ENCODE measurements around the gene UTP4.

The UTP4 gene

GRCh38 chr16:69116256-69116875 is 16.1 kb upstream of the UTP4 start:
- no peak for DNase-seq (ENCODE audit: low spot score)
- Histone ChIP-seq H3K9ac (ENCODE audit: low read depth, low read length, poor library complexity) (no peak overlapping the region), H3K23ac (ENCODE audit: low read depth, low read length, poor library complexity) (no peak overlapping the region), H2BK120ac (ENCODE audit: low read depth, low read length) (no peak overlapping the region), H2AFZ (ENCODE audit: low read length) (no peak overlapping the region), H2BK5ac (ENCODE audit: low read length) (no peak overlapping the region), H4K8ac (ENCODE audit: low read depth, low read length) (no peak overlapping the region), H3K9me3 (replicated peaks in 1 of 2; ENCODE audit: control insufficient read depth in 2 of 2, insufficient read depth in 1 of 2, low read depth in 1 of 2, low read length in 2 of 2) (peaks cover 0 to 17% of the 10 kb centered on the region in 2 donors), H3K4me2 (ENCODE audit: insufficient read depth, low read length, poor library complexity, severe bottlenecking) (no peak overlapping the region), H3K4me3 (ENCODE audit: low read length in 2 of 2) (no peak overlapping the region), H3K27me3 (ENCODE audit: control insufficient read depth in 3 of 3, insufficient read depth in 3 of 3, low read depth in 1 of 3, low read length in 3 of 3) (no peaks in the 10 kb centered on the region), H3K18ac (ENCODE audit: low read length) (no peak overlapping the region), H3K79me1 (ENCODE audit: low read depth, low read length) (peaks cover 11% of the 10 kb centered on the region), H2AK5ac (ENCODE audit: low read depth, low read length) (no peak overlapping the region), H2BK15ac (ENCODE audit: low read length) (no peak overlapping the region), H3K14ac (ENCODE audit: low read length) (no peak overlapping the region), H4K91ac (ENCODE audit: low read depth, low read length, poor library complexity) (no peak overlapping the region), H3K4me1 (ENCODE audit: control insufficient read depth in 2 of 2, insufficient read depth in 1 of 2, low read depth in 1 of 2, low read length in 2 of 2) (no peaks in the 10 kb centered on the region), H3K27ac (replicated peaks; ENCODE audit: low read length) (no peak overlapping the region), H2BK12ac (ENCODE audit: low read length) (no peak overlapping the region), H3K36me3 (replicated peaks in 1 of 2; ENCODE audit: control insufficient read depth in 2 of 2, insufficient read depth in 2 of 2, low read length in 2 of 2) (peaks cover 74 to 91% of the 10 kb centered on the region in 2 donors), H3K4ac (ENCODE audit: low read length) (no peak overlapping the region)
- no CpG with 5 or more reads among the region's 7 CpGs for WGBS, 2 donors (ENCODE audit: extremely low coverage in 2 of 2, insufficient read length in 2 of 2, insufficient replicate concordance in 1 of 2)

- Histone ChIP-seq H3K4me1 (ENCODE audit: control insufficient read depth in 2 of 2, insufficient read depth in 1 of 2, low read depth in 1 of 2, low read length in 2 of 2) (no peaks in the 10 kb centered on the region), H2BK5ac (ENCODE audit: low read length) (no peak overlapping the region), H3K14ac (ENCODE audit: low read length) (no peak overlapping the region), H3K36me3 (replicated peaks in 1 of 2; ENCODE audit: control insufficient read depth in 2 of 2, insufficient read depth in 2 of 2, low read length in 2 of 2) (peaks cover 68 to 89% of the 10 kb centered on the region in 2 donors), H2AK5ac (ENCODE audit: low read depth, low read length) (no peak overlapping the region), H2BK120ac (ENCODE audit: low read depth, low read length) (no peak overlapping the region), H3K18ac (ENCODE audit: low read length) (no peak overlapping the region), H2BK15ac (ENCODE audit: low read length) (no peak overlapping the region), H3K4ac (ENCODE audit: low read length) (no peak overlapping the region), H4K91ac (ENCODE audit: low read depth, low read length, poor library complexity) (no peak overlapping the region), H3K27ac (replicated peaks; ENCODE audit: low read length) (no peak overlapping the region), H3K27me3 (ENCODE audit: control insufficient read depth in 3 of 3, insufficient read depth in 3 of 3, low read depth in 1 of 3, low read length in 3 of 3) (no peaks in the 10 kb centered on the region), H3K9me3 (replicated peaks in 1 of 2; ENCODE audit: control insufficient read depth in 2 of 2, insufficient read depth in 1 of 2, low read depth in 1 of 2, low read length in 2 of 2) (peaks cover 0 to 17% of the 10 kb centered on the region in 2 donors), H4K8ac (ENCODE audit: low read depth, low read length) (no peak overlapping the region), H3K23ac (ENCODE audit: low read depth, low read length, poor library complexity) (no peak overlapping the region), H3K4me3 (ENCODE audit: low read length in 2 of 2) (no peak overlapping the region), H2BK12ac (ENCODE audit: low read length) (no peak overlapping the region), H2AFZ (ENCODE audit: low read length) (no peak overlapping the region), H3K79me1 (ENCODE audit: low read depth, low read length) (peaks cover 7% of the 10 kb centered on the region), H3K4me2 (ENCODE audit: insufficient read depth, low read length, poor library complexity, severe bottlenecking) (no peak overlapping the region), H3K9ac (ENCODE audit: low read depth, low read length, poor library complexity) (no peak overlapping the region)
- no peak for DNase-seq (ENCODE audit: low spot score)
- no CpG with 5 or more reads among the region's 6 CpGs for WGBS, 2 donors (ENCODE audit: extremely low coverage in 2 of 2, insufficient read length in 2 of 2, insufficient replicate concordance in 1 of 2)
Observed at GRCh38 chr16:69116906-69117305, 15.5 kb upstream of the UTP4 start.

DNA sequence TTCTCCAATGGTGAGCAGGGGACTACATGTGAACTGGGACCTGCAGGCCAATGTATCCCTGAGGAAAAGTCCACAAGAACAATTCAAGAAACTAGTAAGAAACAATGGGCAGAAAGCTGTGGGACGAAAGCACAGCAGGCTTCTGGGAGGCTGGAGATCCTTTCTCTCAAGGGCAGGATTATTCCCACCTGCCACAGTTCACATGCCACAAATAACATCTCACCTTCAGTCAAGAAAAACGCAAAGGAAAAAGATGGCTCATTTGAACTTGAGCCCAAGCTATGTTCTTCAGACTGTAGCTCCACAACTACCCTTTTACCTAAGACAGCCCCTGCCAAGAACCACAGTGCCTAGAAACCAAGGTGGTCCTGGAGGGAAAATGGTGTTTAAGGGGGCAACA is 14.0 kb upstream of the UTP4 start:
- Histone ChIP-seq H3K4me2 (ENCODE audit: insufficient read depth, low read length, poor library complexity, severe bottlenecking) (no peak overlapping the region), H2BK15ac (ENCODE audit: low read length) (no peak overlapping the region), H3K9ac (ENCODE audit: low read depth, low read length, poor library complexity) (no peak overlapping the region), H3K9me3 (replicated peaks in 1 of 2; ENCODE audit: control insufficient read depth in 2 of 2, insufficient read depth in 1 of 2, low read depth in 1 of 2, low read length in 2 of 2) (peaks cover 0 to 17% of the 10 kb centered on the region in 2 donors), H3K23ac (ENCODE audit: low read depth, low read length, poor library complexity) (no peak overlapping the region), H3K27ac (replicated peaks; ENCODE audit: low read length) (no peak overlapping the region), H2BK120ac (ENCODE audit: low read depth, low read length) (no peak overlapping the region), H4K8ac (ENCODE audit: low read depth, low read length) (no peak overlapping the region), H2AFZ (ENCODE audit: low read length) (no peak overlapping the region), H3K27me3 (ENCODE audit: control insufficient read depth in 3 of 3, insufficient read depth in 3 of 3, low read depth in 1 of 3, low read length in 3 of 3) (no peaks in the 10 kb centered on the region), H3K14ac (ENCODE audit: low read length) (no peak overlapping the region), H3K4ac (ENCODE audit: low read length) (no peak overlapping the region), H3K36me3 (replicated peaks in 1 of 2; ENCODE audit: control insufficient read depth in 2 of 2, insufficient read depth in 2 of 2, low read length in 2 of 2) (peaks cover 60 to 98% of the 10 kb centered on the region in 2 donors), H3K79me1 (ENCODE audit: low read depth, low read length) (peaks cover 3% of the 10 kb centered on the region), H3K4me1 (ENCODE audit: control insufficient read depth in 2 of 2, insufficient read depth in 1 of 2, low read depth in 1 of 2, low read length in 2 of 2) (no peaks in the 10 kb centered on the region), H4K91ac (ENCODE audit: low read depth, low read length, poor library complexity) (no peak overlapping the region), H2BK12ac (ENCODE audit: low read length) (no peak overlapping the region), H3K4me3 (ENCODE audit: low read length in 2 of 2) (peak overlapping the region in 1 of 2 donors; percentile 40), H3K18ac (ENCODE audit: low read length) (no peak overlapping the region), H2AK5ac (ENCODE audit: low read depth, low read length) (no peak overlapping the region), H2BK5ac (ENCODE audit: low read length) (no peak overlapping the region)
- no peak for DNase-seq (ENCODE audit: low spot score)
- no CpG with 5 or more reads among the region's 2 CpGs for WGBS, 2 donors (ENCODE audit: extremely low coverage in 2 of 2, insufficient read length in 2 of 2, insufficient replicate concordance in 1 of 2)

DNA sequence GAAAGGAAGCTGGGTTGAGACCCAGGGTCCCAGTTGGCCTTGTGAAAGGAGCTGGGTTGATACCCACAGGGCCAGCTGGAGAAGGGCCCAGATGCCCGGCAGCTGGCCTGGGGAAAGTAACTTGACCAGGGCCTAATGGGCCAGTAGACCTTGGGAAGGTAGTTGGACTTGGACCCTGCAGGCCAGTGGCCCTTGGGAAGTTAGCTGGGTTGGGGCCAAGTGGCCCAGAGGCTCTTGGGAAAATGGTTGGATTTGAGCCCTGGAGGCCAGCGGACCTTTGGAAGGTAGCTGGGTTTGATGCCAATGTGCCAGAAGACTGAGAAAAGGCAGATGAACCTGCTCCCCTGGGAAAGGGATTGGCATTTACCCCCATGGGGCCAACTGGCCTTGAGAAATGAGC is 13.5 kb upstream of the UTP4 start:
- Histone ChIP-seq H2BK5ac (ENCODE audit: low read length) (no peak overlapping the region), H3K9me3 (replicated peaks in 1 of 2; ENCODE audit: control insufficient read depth in 2 of 2, insufficient read depth in 1 of 2, low read depth in 1 of 2, low read length in 2 of 2) (peaks cover 0 to 17% of the 10 kb centered on the region in 2 donors), H3K9ac (ENCODE audit: low read depth, low read length, poor library complexity) (no peak overlapping the region), H3K18ac (ENCODE audit: low read length) (no peak overlapping the region), H3K4me3 (ENCODE audit: low read length in 2 of 2) (no peak overlapping the region), H3K4me2 (ENCODE audit: insufficient read depth, low read length, poor library complexity, severe bottlenecking) (no peak overlapping the region), H3K79me1 (ENCODE audit: low read depth, low read length) (peaks cover 3% of the 10 kb centered on the region), H2BK12ac (ENCODE audit: low read length) (no peak overlapping the region), H2BK15ac (ENCODE audit: low read length) (no peak overlapping the region), H3K23ac (ENCODE audit: low read depth, low read length, poor library complexity) (no peak overlapping the region), H3K27ac (replicated peaks; ENCODE audit: low read length) (no peak overlapping the region), H3K4me1 (ENCODE audit: control insufficient read depth in 2 of 2, insufficient read depth in 1 of 2, low read depth in 1 of 2, low read length in 2 of 2) (no peaks in the 10 kb centered on the region), H4K91ac (ENCODE audit: low read depth, low read length, poor library complexity) (no peak overlapping the region), H3K36me3 (replicated peaks in 1 of 2; ENCODE audit: control insufficient read depth in 2 of 2, insufficient read depth in 2 of 2, low read length in 2 of 2) (peaks cover 57 to 97% of the 10 kb centered on the region in 2 donors), H2BK120ac (ENCODE audit: low read depth, low read length) (no peak overlapping the region), H3K27me3 (ENCODE audit: control insufficient read depth in 3 of 3, insufficient read depth in 3 of 3, low read depth in 1 of 3, low read length in 3 of 3) (no peaks in the 10 kb centered on the region), H2AFZ (ENCODE audit: low read length) (no peak overlapping the region), H2AK5ac (ENCODE audit: low read depth, low read length) (no peak overlapping the region), H3K14ac (ENCODE audit: low read length) (no peak overlapping the region), H3K4ac (ENCODE audit: low read length) (no peak overlapping the region), H4K8ac (ENCODE audit: low read depth, low read length) (no peak overlapping the region)
- no peak for DNase-seq (ENCODE audit: low spot score)
- no CpG with 5 or more reads among the region's 2 CpGs for WGBS, 2 donors (ENCODE audit: extremely low coverage in 2 of 2, insufficient read length in 2 of 2, insufficient replicate concordance in 1 of 2)

Data from neuronal stem cell (in vitro differentiated cells).